ENCODE measurements around the gene GLDN.

GRCh38 chr15:51355096-51355495 is 13.6 kb downstream of the GLDN start:
- no peak for TF ChIP-seq EZH2 (IDR thresholded peaks at IDR 0.05; ENCODE audit: insufficient read depth, low read length)
- TF ChIP-seq, protein P1, sequence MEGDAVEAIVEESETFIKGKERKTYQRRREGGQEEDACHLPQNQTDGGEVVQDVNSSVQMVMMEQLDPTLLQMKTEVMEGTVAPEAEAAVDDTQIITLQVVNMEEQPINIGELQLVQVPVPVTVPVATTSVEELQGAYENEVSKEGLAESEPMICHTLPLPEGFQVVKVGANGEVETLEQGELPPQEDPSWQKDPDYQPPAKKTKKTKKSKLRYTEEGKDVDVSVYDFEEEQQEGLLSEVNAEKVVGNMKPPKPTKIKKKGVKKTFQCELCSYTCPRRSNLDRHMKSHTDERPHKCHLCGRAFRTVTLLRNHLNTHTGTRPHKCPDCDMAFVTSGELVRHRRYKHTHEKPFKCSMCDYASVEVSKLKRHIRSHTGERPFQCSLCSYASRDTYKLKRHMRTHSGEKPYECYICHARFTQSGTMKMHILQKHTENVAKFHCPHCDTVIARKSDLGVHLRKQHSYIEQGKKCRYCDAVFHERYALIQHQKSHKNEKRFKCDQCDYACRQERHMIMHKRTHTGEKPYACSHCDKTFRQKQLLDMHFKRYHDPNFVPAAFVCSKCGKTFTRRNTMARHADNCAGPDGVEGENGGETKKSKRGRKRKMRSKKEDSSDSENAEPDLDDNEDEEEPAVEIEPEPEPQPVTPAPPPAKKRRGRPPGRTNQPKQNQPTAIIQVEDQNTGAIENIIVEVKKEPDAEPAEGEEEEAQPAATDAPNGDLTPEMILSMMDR (IDR thresholded peaks at IDR 0.05; ENCODE audit: insufficient read depth, low read depth, low read length), result no peak

Measured in astrocyte (in vitro differentiated cells and primary cell).